A549 (cell line): Measurements from ENCODE around the gene TBCK. TPM values are rescaled to one million over a fixed set of nuclear protein-coding genes. Genes with fewer than 3 reads are reported as not detected.

Experiments used
- ATAC-seq, 2 experiments: fragments of 200-7000 bp in 1 of 2; fragments of >200 bp in 1 of 2; cut with Nextera tagmentation in 1 of 2; cut with Tn5 transposase in 1 of 2; 3 replicates each; pipeline versions ENCODE4 v1.8.0 to v1.9.1; 2018 to 2020; ENCODE audit warnings: mild to moderate bottlenecking in 1 of 2, moderate library complexity in 1 of 2
- CTCF ChIA-PET: fragments of 300-600 bp; sonication (Branson Sonifier 250); formaldehyde crosslinking; extraction: SDS; loops from one replicate; lab custom pipeline; 2021; ENCODE audit warnings: antibody characterized with exemption, inconsistent platforms; lab: Yijun Ruan, JAX
- POLR2A ChIA-PET: fragments of 350-600 bp; formaldehyde crosslinking; extraction: SDS; loops from one replicate; lab custom pipeline; 2021; ENCODE audit warnings: antibody characterized with exemption, inconsistent platforms; lab: Yijun Ruan, JAX
- DNase-seq, 2 experiments: peaks; one replicate each; pipeline versions ENCODE4 v3.0.0 to v3.0.0-alpha.2; 2011 to 2016; ENCODE audit warnings: low read depth in 1 of 2, low spot score in 1 of 2
- FAIRE-seq: peaks from 2 replicates; lab custom pipeline; 2011; peaks lifted over from hg19 to GRCh38; lab: Jason Lieb, UNC
- H3K27ac ChIP-seq, 2 experiments: fragments of >200 bp; sonication (Bioruptor Twin); formaldehyde crosslinking; 3 replicates each; pipeline ENCODE4 v1.5.1; 2016 to 2017
- H3K4me1 ChIP-seq: fragments of >200 bp; sonication (Bioruptor Twin); formaldehyde crosslinking; 3 replicates; pipeline ENCODE4 v1.6.1; 2016
- H3K4me2 ChIP-seq: fragments of >200 bp; sonication (Bioruptor Twin); formaldehyde crosslinking; 3 replicates; pipeline ENCODE4 v1.6.1; 2016
- H3K4me3 ChIP-seq: fragments of >200 bp; sonication (Bioruptor Twin); formaldehyde crosslinking; 3 replicates; pipeline ENCODE4 v1.5.1; 2016
- H3K9me3 ChIP-seq: fragments of >200 bp; sonication (Bioruptor Twin); formaldehyde crosslinking; 3 replicates; pipeline ENCODE4 v1.6.1; 2016
- E2F6 ChIP-seq: IDR thresholded peaks from 2 replicates; pipeline ENCODE4 v1.6.1; 2012; ENCODE audit warnings: low read depth, borderline replicate concordance
- ELK1 ChIP-seq: fragments of 150-350 bp; IDR thresholded peaks from 2 replicates; pipeline ENCODE4 v1.6.1; 2014; ENCODE audit warnings: low read depth, mild to moderate bottlenecking, low read length
- EP300 ChIP-seq, 2 experiments: fragments of >200 bp; sonication (Bioruptor Twin); formaldehyde crosslinking; IDR thresholded peaks; 2 replicates in 1 of 2; 3 replicates in 1 of 2; pipeline ENCODE4 v1.6.1; 2016 to 2017
- FOSL2 ChIP-seq, 2 experiments: fragments of 450-650 bp in 1 of 2; fragments of >200 bp in 1 of 2; sonication (Bioruptor Twin) in 1 of 2; formaldehyde crosslinking; IDR thresholded peaks; 2 replicates each; pipeline versions ENCODE4 v1.5.0 to v1.6.1; 2016 to 2020; ENCODE audit warnings: mild to moderate bottlenecking in 1 of 2, moderate library complexity in 1 of 2
- FOXS1 ChIP-seq: fragments of 250-450 bp; sonication (Bioruptor Pico); IDR thresholded peaks from 2 replicates; pipeline ENCODE4 v1.5.0; 2020; ENCODE audit warnings: mild to moderate bottlenecking, moderate library complexity
- GATA3 ChIP-seq: IDR thresholded peaks from 2 replicates; pipeline ENCODE4 v1.6.1; 2012; ENCODE audit warnings: borderline replicate concordance
- HDAC2 ChIP-seq: fragments of 200-600 bp; sonication (generic); IDR thresholded peaks from 2 replicates; pipeline ENCODE4 v1.6.1; 2016
- HOXA7 ChIP-seq: fragments of 250-450 bp; sonication (Bioruptor Pico); IDR thresholded peaks from 2 replicates; pipeline ENCODE4 v1.5.0; 2020; ENCODE audit warnings: mild to moderate bottlenecking, moderate library complexity
- HOXB13 ChIP-seq: fragments of 250-450 bp; sonication (Bioruptor Pico); IDR thresholded peaks from 2 replicates; pipeline ENCODE4 v1.5.0; 2020; ENCODE audit warnings: low read depth, mild to moderate bottlenecking, moderate library complexity
- KDM1A ChIP-seq: fragments of 200-600 bp; sonication (generic); IDR thresholded peaks from 2 replicates; pipeline ENCODE4 v1.6.1; 2016; ENCODE audit warnings: low read depth, mild to moderate bottlenecking
- MYC ChIP-seq: IDR thresholded peaks from 2 replicates; pipeline ENCODE4 v1.6.1; 2012; ENCODE audit warnings: mild to moderate bottlenecking, inconsistent platforms, low read length, improper control_type of control experiment, borderline replicate concordance
- NFE2L2 ChIP-seq: fragments of 150-350 bp; conservative IDR thresholded peaks from 2 replicates; pipeline ENCODE4 v1.6.1; 2014; ENCODE audit warnings: low read length
- NPAS2 ChIP-seq: fragments of 250-450 bp; sonication (Bioruptor Pico); IDR thresholded peaks from 2 replicates; pipeline ENCODE4 v1.8.0; 2022; ENCODE audit warnings: mild to moderate bottlenecking, moderate library complexity, borderline replicate concordance
- NR3C1 ChIP-seq: fragments of >200 bp; sonication (Bioruptor Twin); formaldehyde crosslinking; IDR thresholded peaks from 3 replicates; pipeline ENCODE4 v1.6.1; 2017
- POLR2A ChIP-seq: IDR thresholded peaks from 2 replicates; pipeline ENCODE4 v1.6.1; 2012; ENCODE audit warnings: mild to moderate bottlenecking, low read length
- RARB ChIP-seq: fragments of 250-450 bp; sonication (Bioruptor Pico); IDR thresholded peaks from 2 replicates; pipeline ENCODE4 v1.8.0; 2021; ENCODE audit warnings: mild to moderate bottlenecking, moderate library complexity
- REST ChIP-seq: fragments of 200-600 bp; sonication (generic); IDR thresholded peaks from 2 replicates; pipeline ENCODE4 v1.6.1; 2016; ENCODE audit warnings: antibody characterized with exemption, mild to moderate bottlenecking, moderate library complexity
- SMC3 ChIP-seq: fragments of >200 bp; sonication (Bioruptor Twin); formaldehyde crosslinking; IDR thresholded peaks from 3 replicates; pipeline ENCODE4 v1.6.1; 2018; ENCODE audit warnings: inconsistent platforms
- USF2 ChIP-seq: fragments of 450-650 bp; IDR thresholded peaks from 2 replicates; pipeline ENCODE4 v1.6.1; 2014; ENCODE audit warnings: antibody characterized with exemption
- ZC3H11A ChIP-seq: fragments of 450-650 bp; IDR thresholded peaks from 2 replicates; pipeline ENCODE4 v1.6.1; 2014; ENCODE audit warnings: antibody characterized with exemption, mild to moderate bottlenecking
- ZSCAN20 ChIP-seq: fragments of 250-450 bp; sonication (Bioruptor Pico); IDR thresholded peaks from 2 replicates; pipeline ENCODE4 v1.8.0; 2022; ENCODE audit warnings: mild to moderate bottlenecking, moderate library complexity
- WGBS: methylation state at CpG from one replicate; pipeline ENCODE4 v1.1.6; 2017; ENCODE audit errors: missing lambda C conversion rate; 5-methylcytosine and 5-hydroxymethylcytosine counted together
- polyA plus RNA-seq, 4 experiments: library from polyadenylated mRNA; depleted of rRNA in 3 of 4; stranded (reverse); fragments of >200 nt; fragmentation: RNase III in 1 of 4; extraction: RNeasy Plus Mini Kit Qiagen cat#74134 plus additional on column Dnase treatment in 1 of 4; gene quantifications; 2 replicates in 3 of 4; 3 replicates in 1 of 4; pipeline ENCODE4 v1.2.3, GENCODE V29; 2011 to 2017

The TBCK gene
- polyA plus RNA-seq, 2 of the 4 experiments (the other 2 are of a cell fraction), result 3.9 to 18.4 TPM

GRCh38 chr4:106261980-106262379 lies 54.0 kb downstream of the TBCK start (continued):
- no peak for TF ChIP-seq REST
- no peak for TF ChIP-seq NR3C1

- no peak for TF ChIP-seq SMC3
- 0 out of 5 replicates have a peak, but pooled peaks of 1 of the 2 experiments have one; percentile 25 for TF ChIP-seq EP300 (IDR thresholded peaks at IDR 0.05)
- CTCF ChIA-PET, result no interaction called here
- ATAC-seq (no peak), FAIRE-seq (no peak), DNase-seq (peak in 1 of 2 experiments; percentile 4)
- Histone ChIP-seq H3K27ac (peak overlapping the region; percentile 16 to 21; a peak in 2 of 6 replicates), H3K4me2 (peak overlapping the region; percentile 60), H3K4me1 (peaks cover 33% of the 10 kb centered on the region), H3K4me3 (no peak overlapping the region), H3K9me3 (no peaks in the 10 kb centered on the region)
- POLR2A ChIA-PET, result no interaction called here
- WGBS, result 32% methylated on average over 4 of the region's 4 CpGs
Measured at GRCh38 chr4:106258145-106259045, 57.6 kb downstream of the TBCK start.

- ChIA-PET CTCF (interaction anchor here (1.6 kb wide), 1 partner anchor 10 kb away, joined by 3 read pairs; no protein-coding TSS in a partner anchor), POLR2A (no interaction called here)
- WGBS, result 100% methylated on average over 3 of the region's 10 CpGs
- no peak for ATAC-seq
- TF ChIP-seq GATA3 (no peak), ZSCAN20 (no peak), KDM1A (no peak), ELK1 (no peak)
- FAIRE-seq, result no peak
- no peak overlapping the region for H3K27ac ChIP-seq
- H3K9me3 ChIP-seq, result no peaks in the 10 kb centered on the region
- H3K4me1 ChIP-seq, result peaks cover 23% of the 10 kb centered on the region
- DNase-seq, result no peak
- H3K4me2 ChIP-seq, result no peak overlapping the region
- no peak overlapping the region for H3K4me3 ChIP-seq
Measured at GRCh38 chr4:106256190-106256589, 59.8 kb downstream of the TBCK start.

GRCh38 chr4:106255195-106255594 lies 60.8 kb downstream of the TBCK start:
- FAIRE-seq, result no peak
- H3K4me2 ChIP-seq, result no peak overlapping the region
- H3K4me3 ChIP-seq, result no peak overlapping the region
- DNase-seq, result no peak
- no peak overlapping the region for H3K27ac ChIP-seq
- no peak for ATAC-seq
- ChIA-PET CTCF (interaction anchor here (1.6 kb wide), 1 partner anchor 11 kb away, joined by 3 read pairs; no protein-coding TSS in a partner anchor), POLR2A (no interaction called here)
- WGBS, result 87% methylated on average over 8 of the region's 8 CpGs
- H3K9me3 ChIP-seq, result no peaks in the 10 kb centered on the region
- peaks cover 19% of the 10 kb centered on the region for H3K4me1 ChIP-seq
- TF ChIP-seq USF2, result no peak
- no peak for TF ChIP-seq RARB (CRISPR knock-in tag)
- no peak for TF ChIP-seq MYC
- TF ChIP-seq NPAS2 (CRISPR knock-in tag), result no peak
- TF ChIP-seq POLR2A, result no peak
- TF ChIP-seq ZC3H11A, result no peak
- TF ChIP-seq REST, result no peak
- no peak for TF ChIP-seq E2F6
- TF ChIP-seq FOSL2 (IDR thresholded peaks at IDR 0.05), result no peak
- TF ChIP-seq FOSL2 (CRISPR knock-in tag; IDR thresholded peaks at IDR 0.05), result no peak
- TF ChIP-seq HOXA7 (CRISPR knock-in tag), result no peak
- no peak for TF ChIP-seq NFE2L2
- no peak for TF ChIP-seq HDAC2
- TF ChIP-seq FOXS1 (CRISPR knock-in tag), result no peak
- TF ChIP-seq HOXB13 (CRISPR knock-in tag), result no peak
